Renal cortical epithelial cell (primary cell): ENCODE data around the gene NUTM1. TPM values are rescaled to one million over a fixed set of nuclear protein-coding genes. Genes with fewer than 3 reads are reported as not detected.
"Not testable (repeated sequence)": the region's sequence is repeated elsewhere in the genome, so short reads cannot be mapped to it uniquely, and the experiment has no call there.

Experiments
- DNase-seq: peaks from one replicate; pipeline ENCODE4 v3.0.0-alpha.2; 2011; ENCODE audit warnings: low read depth
- total RNA-seq: library from RNA; depleted of rRNA; stranded (reverse); fragments of >200 nt; gene quantifications from 2 replicates; pipeline ENCODE4 v1.2.3, GENCODE V29; 2014

Gene NUTM1
- total RNA-seq, 1 donor from 2014 or later: not detected

DNA sequence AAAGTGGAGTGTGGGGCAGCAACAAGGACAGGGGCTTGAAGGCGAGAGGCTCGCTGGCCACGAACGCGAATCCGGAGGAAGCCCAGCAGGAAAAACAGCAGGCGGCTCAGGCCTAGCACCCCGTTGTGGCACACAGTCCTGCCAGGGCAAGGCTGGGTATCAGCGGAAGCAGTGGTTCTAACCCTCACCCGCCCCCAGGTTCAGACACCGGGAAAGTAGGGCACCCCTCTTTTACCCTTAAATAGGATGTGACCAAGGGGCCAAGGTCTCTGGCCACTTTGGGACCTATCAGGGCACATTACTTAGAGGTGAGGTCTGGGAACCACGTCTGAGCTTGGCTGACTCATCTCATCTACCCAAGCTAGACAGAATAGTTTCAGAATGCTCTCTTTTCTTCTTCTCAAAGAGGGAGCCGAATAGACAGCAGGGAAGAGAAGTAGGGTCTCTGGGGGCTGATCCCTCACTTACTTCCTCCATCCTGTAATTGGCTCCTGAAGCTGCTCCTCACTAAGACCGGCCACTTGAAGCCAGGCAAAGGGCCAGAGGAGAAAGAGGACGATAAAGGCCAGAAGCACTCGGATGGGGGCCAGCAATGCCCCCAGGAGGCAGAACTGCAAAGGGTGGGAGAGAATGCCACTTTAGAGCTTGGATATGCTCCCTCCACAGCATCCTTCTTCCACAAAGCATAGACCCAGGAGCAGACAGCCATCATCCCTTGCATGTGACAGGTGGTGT, 22.1 kb downstream of the NUTM1 start:
- no peak for DNase-seq

DNA sequence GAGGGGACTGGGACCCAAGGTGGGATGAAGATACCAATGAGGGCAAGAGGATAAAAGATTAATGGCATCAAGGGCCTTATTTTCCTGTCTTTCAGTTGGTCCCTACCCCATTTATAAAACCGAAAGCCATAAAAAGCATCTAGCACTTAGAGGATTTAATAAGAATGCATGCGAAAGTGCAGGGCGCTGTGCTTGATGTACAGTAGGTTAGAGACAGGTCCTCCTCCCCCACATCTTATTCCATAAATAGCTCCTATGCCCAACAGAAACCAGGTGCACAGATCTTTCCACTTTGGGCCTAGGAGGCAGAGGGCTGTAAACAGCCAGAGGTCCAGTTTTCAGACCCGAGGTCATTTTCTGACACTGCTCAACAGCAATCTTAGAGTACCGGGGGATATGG, 22.7 kb downstream of the NUTM1 start:
- DNase-seq: no peak

GRCh38 chr15:34366271-34367065, 23.4 kb downstream of the NUTM1 start:
- peak; percentile 50 for DNase-seq

GRCh38 chr15:34367101-34368081, 24.3 kb downstream of the NUTM1 start, which contains the start of gene LPCAT4:
TSS of gene LPCAT4 (minus strand) at chr15:34367196. CDS start at chr15:34367100, 96 bp downstream.
- DNase-seq: peak; percentile 67

- no peak for DNase-seq
Observed at GRCh38 chr15:34370129-34370528, 27.0 kb downstream of the NUTM1 start.

DNA sequence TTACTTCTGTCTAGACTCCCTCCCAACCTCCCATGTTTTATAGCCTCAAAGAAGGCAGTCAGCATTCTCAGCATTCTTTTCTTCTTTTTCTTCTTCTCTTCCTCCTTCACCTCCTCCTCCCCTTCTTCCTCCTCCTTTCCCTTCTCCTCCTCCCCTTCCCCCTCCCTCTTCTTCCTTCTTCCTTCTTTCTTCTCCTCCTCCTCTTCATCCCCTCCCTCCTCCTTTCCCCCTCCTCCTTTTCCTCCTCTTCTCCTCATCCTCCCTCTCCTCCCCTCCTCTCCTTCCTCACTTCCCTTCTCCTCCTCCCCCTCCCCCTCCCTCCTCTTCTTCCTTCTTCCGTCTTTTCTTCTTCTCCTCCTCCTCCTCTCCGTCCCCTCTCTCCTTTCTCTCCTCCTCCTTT, 27.5 kb downstream of the NUTM1 start:
- DNase-seq: no peak

DNA sequence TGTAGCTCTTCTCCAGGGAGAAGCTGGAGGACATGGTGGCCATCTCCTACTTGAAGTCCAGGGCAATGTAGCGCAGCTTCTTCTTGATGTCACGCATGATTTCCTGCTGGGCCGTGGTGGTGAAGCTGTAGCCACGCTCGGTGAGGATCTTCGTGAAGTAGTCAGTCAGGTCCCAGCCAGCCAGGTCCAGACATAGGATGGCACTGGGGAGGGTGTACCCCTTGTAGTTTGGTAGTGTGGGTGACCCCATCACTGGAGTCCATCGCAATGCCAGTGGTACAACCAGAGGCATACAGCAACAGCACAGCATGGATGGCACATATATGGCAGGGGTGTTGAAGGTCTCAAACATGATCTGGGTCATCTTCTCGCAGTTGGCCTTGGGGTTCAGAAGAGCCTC, 30.8 kb downstream of the NUTM1 start:
- DNase-seq: no peak

- no peak for DNase-seq
Observed at GRCh38 chr15:34374816-34375215, 31.7 kb downstream of the NUTM1 start.

GRCh38 chr15:34375541-34375940, 32.4 kb downstream of the NUTM1 start:
- DNase-seq: not testable (repeated sequence)

GRCh38 chr15:34376856-34377255, 33.7 kb downstream of the NUTM1 start:
- no peak for DNase-seq

DNA sequence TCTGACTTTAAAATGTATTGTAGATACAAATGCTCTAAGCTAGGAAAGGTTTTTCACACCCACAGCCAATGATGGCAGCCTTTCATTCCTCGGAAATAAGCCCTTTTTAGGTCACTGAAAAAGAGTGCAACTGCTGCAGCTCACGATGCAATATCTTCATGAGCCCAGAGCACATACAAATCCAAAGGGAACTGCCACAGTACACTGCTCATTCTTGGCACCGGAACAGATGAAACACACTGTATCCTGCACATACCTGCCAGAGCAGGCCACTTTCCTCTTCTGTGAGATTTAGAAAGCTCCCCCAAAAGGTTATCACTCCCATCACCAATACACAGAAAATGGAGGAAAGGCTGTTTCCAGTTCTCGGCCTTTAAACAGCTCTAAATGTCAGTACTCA, 37.4 kb downstream of the NUTM1 start:
- not testable (repeated sequence) for DNase-seq

GRCh38 chr15:34381829-34382521, 38.9 kb downstream of the NUTM1 start:
- not testable (repeated sequence) for DNase-seq

GRCh38 chr15:34389594-34390086, 46.5 kb downstream of the NUTM1 start:
- not testable (repeated sequence) for DNase-seq

GRCh38 chr15:34392981-34393380, 49.9 kb downstream of the NUTM1 start:
- DNase-seq: not testable (repeated sequence)

- DNase-seq: not testable (repeated sequence)
Observed at GRCh38 chr15:34397637-34398259, 54.6 kb downstream of the NUTM1 start.

- DNase-seq: not testable (repeated sequence)
Observed at GRCh38 chr15:34403160-34403598, 60.1 kb downstream of the NUTM1 start.

- not testable (repeated sequence) for DNase-seq
Observed at GRCh38 chr15:34403899-34404298, 60.8 kb downstream of the NUTM1 start.
